Measurements from ENCODE around the gene LEKR1.

The LEKR1 gene

GRCh38 chr3:157094751-157095480, 268.8 kb downstream of the LEKR1 start:
- ChIA-PET POLR2A (interaction anchor here (0.6 to 0.9 kb wide), 2 partner anchors 39 to 394 kb away, joined by 3 read pairs; no protein-coding TSS in a partner anchor), CTCF (interaction anchor here (0.7 to 60.7 kb wide), 3 partner anchors 14 to 429 kb away, joined by 3 to 1428 read pairs (median 3); no protein-coding TSS in a partner anchor)
- TF ChIP-seq CTCF (IDR thresholded peaks at IDR 0.05; ENCODE audit: control extremely low read depth, extremely low read depth, low read depth, missing control alignments) = no peak
- no peak for DNase-seq (ENCODE audit: extremely low spot score)
